HL-60 (cell line): ENCODE results near the gene KISS1R.

Experiments used
- GABPA ChIP-seq: IDR thresholded peaks from 2 replicates; pipeline ENCODE4 v1.6.1; 2012; ENCODE audit warnings: low read depth
- POLR2AphosphoS5 ChIP-seq: IDR thresholded peaks from 2 replicates; pipeline ENCODE4 v1.6.1; 2012; ENCODE audit warnings: low read depth
- SPI1 ChIP-seq: IDR thresholded peaks from 2 replicates; pipeline ENCODE4 v1.6.1; 2012; ENCODE audit warnings: low read depth, mild to moderate bottlenecking, borderline replicate concordance
- TF ChIP-seq, protein P1 (sequence below): IDR thresholded peaks from one replicate; pipeline ENCODE4 v1.5.1; 2011; ENCODE audit warnings: low read length, control low read depth, inconsistent platforms; ENCODE audit not compliant: insufficient read depth
- TF ChIP-seq, protein P2 (sequence below): IDR thresholded peaks from 2 replicates; pipeline ENCODE4 v1.6.1; 2012; ENCODE audit warnings: low read depth; ENCODE audit not compliant: insufficient replicate concordance

DNA sequence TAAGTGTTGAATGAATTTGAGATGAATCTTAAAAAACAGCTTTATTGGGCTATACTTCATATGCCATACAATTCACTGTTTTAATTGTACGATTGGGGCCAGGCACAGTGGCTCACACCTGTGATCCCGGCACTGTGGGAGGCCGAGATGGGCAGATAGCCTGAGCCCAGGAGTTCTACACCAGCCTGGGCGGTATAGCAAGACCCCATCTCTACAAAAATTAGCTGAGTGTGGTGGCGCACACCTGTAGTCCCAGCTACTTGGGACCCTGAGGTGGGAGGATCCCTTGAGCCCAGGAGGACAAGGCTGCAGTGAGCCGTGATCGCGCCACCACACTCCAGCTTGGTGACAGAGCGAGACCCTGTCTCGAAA is 19.0 kb downstream of the KISS1R start:
- TF ChIP-seq, protein P1, sequence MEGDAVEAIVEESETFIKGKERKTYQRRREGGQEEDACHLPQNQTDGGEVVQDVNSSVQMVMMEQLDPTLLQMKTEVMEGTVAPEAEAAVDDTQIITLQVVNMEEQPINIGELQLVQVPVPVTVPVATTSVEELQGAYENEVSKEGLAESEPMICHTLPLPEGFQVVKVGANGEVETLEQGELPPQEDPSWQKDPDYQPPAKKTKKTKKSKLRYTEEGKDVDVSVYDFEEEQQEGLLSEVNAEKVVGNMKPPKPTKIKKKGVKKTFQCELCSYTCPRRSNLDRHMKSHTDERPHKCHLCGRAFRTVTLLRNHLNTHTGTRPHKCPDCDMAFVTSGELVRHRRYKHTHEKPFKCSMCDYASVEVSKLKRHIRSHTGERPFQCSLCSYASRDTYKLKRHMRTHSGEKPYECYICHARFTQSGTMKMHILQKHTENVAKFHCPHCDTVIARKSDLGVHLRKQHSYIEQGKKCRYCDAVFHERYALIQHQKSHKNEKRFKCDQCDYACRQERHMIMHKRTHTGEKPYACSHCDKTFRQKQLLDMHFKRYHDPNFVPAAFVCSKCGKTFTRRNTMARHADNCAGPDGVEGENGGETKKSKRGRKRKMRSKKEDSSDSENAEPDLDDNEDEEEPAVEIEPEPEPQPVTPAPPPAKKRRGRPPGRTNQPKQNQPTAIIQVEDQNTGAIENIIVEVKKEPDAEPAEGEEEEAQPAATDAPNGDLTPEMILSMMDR = no peak
- TF ChIP-seq POLR2AphosphoS5 = no peak
- TF ChIP-seq, protein P2, sequence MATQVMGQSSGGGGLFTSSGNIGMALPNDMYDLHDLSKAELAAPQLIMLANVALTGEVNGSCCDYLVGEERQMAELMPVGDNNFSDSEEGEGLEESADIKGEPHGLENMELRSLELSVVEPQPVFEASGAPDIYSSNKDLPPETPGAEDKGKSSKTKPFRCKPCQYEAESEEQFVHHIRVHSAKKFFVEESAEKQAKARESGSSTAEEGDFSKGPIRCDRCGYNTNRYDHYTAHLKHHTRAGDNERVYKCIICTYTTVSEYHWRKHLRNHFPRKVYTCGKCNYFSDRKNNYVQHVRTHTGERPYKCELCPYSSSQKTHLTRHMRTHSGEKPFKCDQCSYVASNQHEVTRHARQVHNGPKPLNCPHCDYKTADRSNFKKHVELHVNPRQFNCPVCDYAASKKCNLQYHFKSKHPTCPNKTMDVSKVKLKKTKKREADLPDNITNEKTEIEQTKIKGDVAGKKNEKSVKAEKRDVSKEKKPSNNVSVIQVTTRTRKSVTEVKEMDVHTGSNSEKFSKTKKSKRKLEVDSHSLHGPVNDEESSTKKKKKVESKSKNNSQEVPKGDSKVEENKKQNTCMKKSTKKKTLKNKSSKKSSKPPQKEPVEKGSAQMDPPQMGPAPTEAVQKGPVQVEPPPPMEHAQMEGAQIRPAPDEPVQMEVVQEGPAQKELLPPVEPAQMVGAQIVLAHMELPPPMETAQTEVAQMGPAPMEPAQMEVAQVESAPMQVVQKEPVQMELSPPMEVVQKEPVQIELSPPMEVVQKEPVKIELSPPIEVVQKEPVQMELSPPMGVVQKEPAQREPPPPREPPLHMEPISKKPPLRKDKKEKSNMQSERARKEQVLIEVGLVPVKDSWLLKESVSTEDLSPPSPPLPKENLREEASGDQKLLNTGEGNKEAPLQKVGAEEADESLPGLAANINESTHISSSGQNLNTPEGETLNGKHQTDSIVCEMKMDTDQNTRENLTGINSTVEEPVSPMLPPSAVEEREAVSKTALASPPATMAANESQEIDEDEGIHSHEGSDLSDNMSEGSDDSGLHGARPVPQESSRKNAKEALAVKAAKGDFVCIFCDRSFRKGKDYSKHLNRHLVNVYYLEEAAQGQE = no peak
- no peak for TF ChIP-seq GABPA
- TF ChIP-seq SPI1 = no peak
